NB4 (cell line): Measurements from ENCODE around the gene FKBP6.
"Not testable (repeated sequence)": the region's sequence is repeated elsewhere in the genome, so short reads cannot be mapped to it uniquely, and the experiment has no call there.

Experiments used
- CTCF ChIP-seq: IDR thresholded peaks from one replicate; pipeline ENCODE4 v1.5.1; 2012; ENCODE audit warnings: low read depth, low read length
- MAX ChIP-seq: IDR thresholded peaks from 2 replicates; pipeline ENCODE4 v1.6.1; 2011; ENCODE audit warnings: low read depth, low read length
- POLR2A ChIP-seq: IDR thresholded peaks from 2 replicates; pipeline ENCODE4 v1.6.1; 2011; ENCODE audit warnings: mild to moderate bottlenecking; ENCODE audit not compliant: insufficient read length; ENCODE audit errors: extremely low read depth

GRCh38 chr7:73311421-73311820, 16.5 kb upstream of the FKBP6 start:
- not testable (repeated sequence) for TF ChIP-seq CTCF, POLR2A, MAX
